GM12875 (cell line): ENCODE data around the gene CDON.

Experiments
- H3K4me3 ChIP-seq: one replicate; pipeline ENCODE4 v1.5.1; 2011; ENCODE audit warnings: low read depth, low read length, control low read depth
- TF ChIP-seq, protein P1 (sequence below): IDR thresholded peaks from 2 replicates; pipeline ENCODE4 v1.5.1; 2011; ENCODE audit warnings: low read depth, mild to moderate bottlenecking, control low read depth, inconsistent platforms, low read length, moderate library complexity, borderline replicate concordance; ENCODE audit not compliant: insufficient read depth

Gene CDON

DNA sequence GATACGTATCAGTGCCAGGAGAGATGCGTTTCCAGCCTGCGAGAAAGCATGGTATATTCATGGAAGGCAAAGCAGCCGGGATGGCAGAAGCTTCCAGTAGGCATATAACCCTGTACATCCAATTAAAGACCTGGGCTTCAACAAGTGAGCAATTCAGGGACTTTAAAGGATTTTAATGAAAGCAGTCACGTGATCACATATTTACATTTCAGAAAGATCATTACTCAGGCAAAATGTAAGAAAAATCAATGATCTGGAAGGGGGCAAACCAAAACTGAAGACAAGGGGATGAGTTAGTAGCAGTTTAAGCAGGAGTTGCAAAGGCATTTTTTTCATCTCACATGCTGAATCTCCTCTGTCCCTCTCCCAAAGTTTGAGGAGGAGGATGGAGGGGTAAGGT lies 7.8 kb downstream of the CDON start:
- no peak overlapping the region for H3K4me3 ChIP-seq
- TF ChIP-seq, protein P1, sequence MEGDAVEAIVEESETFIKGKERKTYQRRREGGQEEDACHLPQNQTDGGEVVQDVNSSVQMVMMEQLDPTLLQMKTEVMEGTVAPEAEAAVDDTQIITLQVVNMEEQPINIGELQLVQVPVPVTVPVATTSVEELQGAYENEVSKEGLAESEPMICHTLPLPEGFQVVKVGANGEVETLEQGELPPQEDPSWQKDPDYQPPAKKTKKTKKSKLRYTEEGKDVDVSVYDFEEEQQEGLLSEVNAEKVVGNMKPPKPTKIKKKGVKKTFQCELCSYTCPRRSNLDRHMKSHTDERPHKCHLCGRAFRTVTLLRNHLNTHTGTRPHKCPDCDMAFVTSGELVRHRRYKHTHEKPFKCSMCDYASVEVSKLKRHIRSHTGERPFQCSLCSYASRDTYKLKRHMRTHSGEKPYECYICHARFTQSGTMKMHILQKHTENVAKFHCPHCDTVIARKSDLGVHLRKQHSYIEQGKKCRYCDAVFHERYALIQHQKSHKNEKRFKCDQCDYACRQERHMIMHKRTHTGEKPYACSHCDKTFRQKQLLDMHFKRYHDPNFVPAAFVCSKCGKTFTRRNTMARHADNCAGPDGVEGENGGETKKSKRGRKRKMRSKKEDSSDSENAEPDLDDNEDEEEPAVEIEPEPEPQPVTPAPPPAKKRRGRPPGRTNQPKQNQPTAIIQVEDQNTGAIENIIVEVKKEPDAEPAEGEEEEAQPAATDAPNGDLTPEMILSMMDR = no peak

DNA sequence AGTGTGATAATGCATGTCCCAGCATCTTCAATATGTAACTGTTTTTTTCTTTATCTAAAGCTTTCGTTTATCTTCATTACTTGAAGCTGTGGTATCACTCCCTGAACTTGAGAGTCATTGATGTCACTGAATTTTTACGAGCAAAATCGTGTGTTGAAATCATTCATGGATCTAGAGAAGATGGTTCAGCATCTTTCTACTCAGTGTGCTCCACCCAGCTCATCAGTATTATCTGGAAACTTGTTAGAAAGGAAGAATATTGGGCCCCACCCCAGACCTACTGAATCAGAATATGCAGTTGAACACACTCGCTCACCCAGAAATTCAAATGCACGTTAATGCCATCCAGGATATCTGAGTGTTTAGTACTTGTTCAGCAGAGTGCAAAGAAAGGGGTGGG lies 8.3 kb downstream of the CDON start:
- TF ChIP-seq, protein P1 = no peak
- H3K4me3 ChIP-seq = no peak overlapping the region

DNA sequence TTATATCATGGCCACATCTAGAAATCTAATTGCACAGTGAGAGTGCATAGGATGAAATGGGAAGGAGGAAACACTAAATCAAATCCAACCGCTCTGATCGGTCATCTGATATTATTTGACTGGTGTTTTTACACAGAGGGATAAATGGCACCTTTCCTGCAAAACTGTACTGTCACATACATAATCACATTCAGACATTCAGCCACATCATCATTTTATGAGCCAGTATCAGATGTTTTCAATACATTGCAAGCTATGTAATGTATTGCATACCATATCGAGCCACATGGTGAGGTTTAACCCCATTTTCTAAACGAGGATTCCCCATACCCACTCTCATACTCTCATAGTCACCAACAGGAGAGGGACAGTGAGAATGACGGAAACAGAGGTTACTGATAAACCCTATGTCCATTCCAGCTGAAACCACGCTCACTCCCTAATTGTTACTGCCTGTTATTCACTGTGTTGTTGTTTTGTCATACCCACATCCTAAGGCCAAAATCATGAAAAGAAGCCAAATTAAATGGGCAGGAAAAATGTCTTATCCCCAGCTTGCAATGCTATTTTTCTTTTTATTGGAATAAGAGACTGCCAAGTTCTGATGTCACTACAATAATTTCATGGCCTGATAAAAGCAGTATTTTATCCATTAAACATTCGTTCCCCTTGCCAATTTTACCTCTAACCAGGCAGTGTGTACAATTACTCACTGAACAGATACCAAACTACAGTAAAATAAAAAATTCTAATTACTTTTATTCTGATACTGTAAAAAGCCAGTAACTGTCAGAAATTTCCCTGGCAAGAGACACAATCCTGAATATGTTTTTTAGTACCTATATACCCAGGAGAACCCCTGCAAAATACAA lies 9.0 kb downstream of the CDON start:
- TF ChIP-seq, protein P1 = no peak

DNA sequence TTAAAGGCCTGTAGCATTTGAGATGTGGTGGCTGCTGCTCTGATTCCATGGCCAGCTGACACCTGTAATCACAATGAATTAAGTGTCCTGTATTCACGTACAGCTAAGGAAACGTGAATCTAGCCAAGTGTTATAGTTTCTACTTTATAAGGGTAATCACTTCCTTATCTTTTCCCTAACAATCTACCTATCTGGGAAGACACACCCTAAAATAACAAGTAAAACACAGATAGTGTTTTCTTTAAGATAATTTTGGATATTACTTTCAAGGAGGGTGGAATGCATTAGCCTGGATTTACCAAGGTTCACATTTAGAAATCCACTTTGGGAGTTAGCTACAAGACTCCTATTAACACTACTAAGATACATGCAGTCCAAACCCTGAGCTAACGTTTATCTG lies 11.5 kb downstream of the CDON start:
- H3K4me3 ChIP-seq = no peak overlapping the region
- TF ChIP-seq, protein P1 = no peak

More for the DNA sequence above, 9.0 kb downstream of the CDON start:
- no peak overlapping the region for H3K4me3 ChIP-seq

DNA sequence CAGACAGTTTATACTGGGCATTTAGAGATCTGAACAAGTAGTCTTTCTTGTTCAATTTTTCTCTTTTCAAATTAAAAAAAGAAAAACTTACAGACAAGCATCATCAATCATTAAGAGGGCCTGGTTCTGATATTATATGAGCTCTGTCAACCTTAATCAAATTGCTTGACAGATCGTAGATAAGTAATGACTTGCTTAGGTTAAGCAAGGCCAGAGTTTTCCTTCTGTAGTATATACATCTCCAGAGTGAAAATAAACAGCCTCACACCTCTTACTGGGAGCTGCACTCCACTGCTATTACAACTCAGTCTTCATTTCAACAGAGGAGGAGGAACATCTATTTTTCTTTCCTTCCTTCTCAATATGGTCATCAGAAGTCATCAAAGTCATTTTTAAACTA lies 13.5 kb downstream of the CDON start:
- no peak overlapping the region for H3K4me3 ChIP-seq
- TF ChIP-seq, protein P1 = no peak

DNA sequence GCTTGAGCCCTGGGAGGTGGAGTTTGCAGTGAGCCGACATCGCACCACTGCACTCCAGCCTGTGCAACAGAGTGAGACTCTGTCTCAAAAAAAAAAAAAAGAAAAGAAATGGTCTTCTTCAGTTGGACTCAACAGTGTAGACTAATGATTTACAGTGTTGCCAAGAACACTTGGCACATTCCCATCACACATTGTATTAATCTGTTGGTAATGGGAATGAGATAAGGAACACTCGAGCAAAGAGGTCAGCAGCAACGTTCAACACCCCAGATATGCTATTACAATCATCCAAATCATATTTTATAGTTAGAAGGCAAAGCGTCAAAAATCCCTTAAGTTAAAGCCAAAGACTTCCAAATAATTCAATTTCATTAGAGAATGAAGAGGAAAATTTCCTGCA lies 14.5 kb downstream of the CDON start:
- H3K4me3 ChIP-seq = no peak overlapping the region
- TF ChIP-seq, protein P1 = no peak

DNA sequence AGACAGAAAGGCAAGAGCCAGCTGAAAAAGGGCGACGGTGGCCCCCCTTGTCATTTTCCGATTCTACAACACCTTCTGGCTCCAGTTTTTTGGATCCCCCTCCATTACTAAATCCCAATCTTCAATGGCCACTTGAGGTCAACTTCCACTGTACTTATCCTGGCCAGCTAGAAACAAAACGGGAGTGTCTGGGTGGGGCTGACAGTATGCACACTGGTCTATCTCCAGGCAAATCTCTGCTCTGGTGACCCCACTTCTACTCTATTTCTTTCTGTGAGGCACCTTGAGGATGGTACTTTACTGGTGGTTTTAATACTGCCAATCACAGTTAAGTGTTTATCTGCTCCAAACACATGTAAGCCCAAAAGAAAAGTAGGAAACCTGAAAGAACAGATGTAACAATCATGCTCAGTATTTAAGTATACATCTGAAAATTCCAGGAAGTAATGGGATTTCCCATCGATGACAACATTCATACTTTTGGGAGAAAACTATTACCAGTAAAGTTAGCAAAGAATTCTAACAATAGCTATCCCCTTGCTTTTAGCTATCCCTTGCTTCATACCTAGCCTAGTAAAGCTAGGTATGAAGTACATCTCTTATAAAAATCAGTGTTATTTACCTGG lies 16.0 kb downstream of the CDON start:
- TF ChIP-seq, protein P1 = no peak
- H3K4me3 ChIP-seq = no peak overlapping the region
